Measurements from ENCODE around the gene CTF1. TPM values are rescaled to one million over a fixed set of nuclear protein-coding genes. Genes with fewer than 3 reads are reported as not detected.
A peak's percentile ranks its signal among the peaks of the same experiment; 100 is the strongest.

Gene CTF1
- total RNA-seq, 1 experiment from 2014 or later = 1.4 TPM

DNA sequence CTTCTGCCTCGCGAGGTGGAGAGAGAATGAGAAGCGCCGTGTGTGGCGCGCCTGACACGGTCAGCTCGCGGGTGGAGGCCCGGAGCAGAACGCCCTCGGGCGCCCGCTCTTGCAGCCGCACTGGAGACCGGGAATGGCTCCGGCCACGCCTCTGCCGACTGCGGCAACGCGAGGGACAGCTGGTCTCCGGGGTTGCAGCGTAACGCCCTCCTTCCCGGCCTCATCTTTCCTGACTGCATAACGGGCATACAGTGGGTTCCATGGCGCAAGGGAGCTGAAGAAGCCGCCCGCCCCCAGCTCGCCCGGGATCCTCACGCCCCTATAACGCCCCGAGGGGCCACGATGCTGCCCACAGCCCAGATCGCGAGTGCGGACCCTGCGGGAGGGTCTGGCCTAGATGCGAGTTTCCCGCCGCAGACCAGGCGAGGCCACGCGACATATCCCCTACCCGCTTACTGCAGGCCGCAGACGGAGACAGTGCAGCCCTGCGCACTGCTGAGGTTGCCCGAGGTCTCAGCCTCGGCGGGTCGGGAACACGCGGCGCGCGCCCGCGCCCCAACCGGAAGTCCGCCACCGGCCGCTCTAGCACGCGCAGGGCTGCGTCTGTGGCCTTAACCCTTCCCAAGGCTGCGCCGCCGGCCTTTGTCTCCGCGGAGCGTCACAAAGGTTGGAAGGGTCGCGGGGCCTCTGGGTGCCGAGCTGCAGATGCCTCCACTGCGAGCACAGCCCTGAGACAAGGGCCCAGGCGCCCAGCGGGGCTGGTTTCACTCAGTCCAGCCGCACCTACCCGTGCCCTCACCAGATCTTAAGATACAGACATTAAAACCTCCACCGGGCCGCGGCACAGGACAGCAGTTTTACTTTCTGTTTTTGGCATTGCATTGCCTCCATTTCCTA lies 21.3 kb upstream of the CTF1 start (continued):
- TF ChIP-seq USF1 (CRISPR knock-in tag; IDR thresholded peaks at IDR 0.05) = peak; percentile 62; the same call in 1 of the 2 replicates
- TF ChIP-seq E2F1 (CRISPR knock-in tag; IDR thresholded peaks at IDR 0.05) = peak; percentile 60; the same call in 1 of the 2 replicates
- TF ChIP-seq CREM (CRISPR knock-in tag; IDR thresholded peaks at IDR 0.05) = peak; percentile 28; the same call in 1 of the 2 replicates
- peak; percentile 18; the same call in 1 of the 2 replicates for TF ChIP-seq TCF7 (CRISPR knock-in tag; IDR thresholded peaks at IDR 0.05; ENCODE audit: low read depth)
- TF ChIP-seq RELA (CRISPR knock-in tag; IDR thresholded peaks at IDR 0.05; ENCODE audit: borderline replicate concordance) = peak; percentile 74; the same call in 1 of the 2 replicates
- TF ChIP-seq, protein P1, sequence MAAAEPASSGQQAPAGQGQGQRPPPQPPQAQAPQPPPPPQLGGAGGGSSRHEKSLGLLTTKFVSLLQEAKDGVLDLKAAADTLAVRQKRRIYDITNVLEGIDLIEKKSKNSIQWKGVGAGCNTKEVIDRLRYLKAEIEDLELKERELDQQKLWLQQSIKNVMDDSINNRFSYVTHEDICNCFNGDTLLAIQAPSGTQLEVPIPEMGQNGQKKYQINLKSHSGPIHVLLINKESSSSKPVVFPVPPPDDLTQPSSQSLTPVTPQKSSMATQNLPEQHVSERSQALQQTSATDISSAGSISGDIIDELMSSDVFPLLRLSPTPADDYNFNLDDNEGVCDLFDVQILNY (CRISPR knock-in tag; IDR thresholded peaks at IDR 0.05) = peak; percentile 68; the same call in 1 of the 2 replicates
- no peak for TF ChIP-seq NR3C1 (CRISPR knock-in tag; conservative IDR thresholded peaks at IDR 0.05; ENCODE audit: low read depth)
- TF ChIP-seq ZNF263 (CRISPR knock-in tag; IDR thresholded peaks at IDR 0.05; ENCODE audit: low read depth) = no peak
- no peak for TF ChIP-seq SOX15 (CRISPR knock-in tag; IDR thresholded peaks at IDR 0.05)
- no peak; the same call in 1 of the 2 replicates for TF ChIP-seq ZNF219 (CRISPR knock-in tag; IDR thresholded peaks at IDR 0.05; ENCODE audit: borderline replicate concordance)
- TF ChIP-seq E2F4 (CRISPR knock-in tag; IDR thresholded peaks at IDR 0.05; ENCODE audit: borderline replicate concordance, low read depth) = peak; percentile 72; the same call in 1 of the 2 replicates
- TF ChIP-seq, protein P2, sequence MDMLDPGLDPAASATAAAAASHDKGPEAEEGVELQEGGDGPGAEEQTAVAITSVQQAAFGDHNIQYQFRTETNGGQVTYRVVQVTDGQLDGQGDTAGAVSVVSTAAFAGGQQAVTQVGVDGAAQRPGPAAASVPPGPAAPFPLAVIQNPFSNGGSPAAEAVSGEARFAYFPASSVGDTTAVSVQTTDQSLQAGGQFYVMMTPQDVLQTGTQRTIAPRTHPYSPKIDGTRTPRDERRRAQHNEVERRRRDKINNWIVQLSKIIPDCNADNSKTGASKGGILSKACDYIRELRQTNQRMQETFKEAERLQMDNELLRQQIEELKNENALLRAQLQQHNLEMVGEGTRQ (CRISPR knock-in tag; IDR thresholded peaks at IDR 0.05) = peak; percentile 51; the same call in 1 of the 2 replicates
- TF ChIP-seq ZNF138 (CRISPR knock-in tag; conservative IDR thresholded peaks at IDR 0.05) = no peak
- peak; percentile 62; the same call in 1 of the 2 replicates for TF ChIP-seq NR2C2 (CRISPR knock-in tag; IDR thresholded peaks at IDR 0.05)
- peak; percentile 95 for TF ChIP-seq ETV6 (CRISPR knock-in tag; IDR thresholded peaks at IDR 0.05)
- TF ChIP-seq TEAD4 (CRISPR knock-in tag; IDR thresholded peaks at IDR 0.05) = 0 out of 2 replicates have a peak, but pooled peaks have one; percentile 8
- TF ChIP-seq HMGA2 (CRISPR knock-in tag; IDR thresholded peaks at IDR 0.05) = no peak
- TF ChIP-seq, protein P3, sequence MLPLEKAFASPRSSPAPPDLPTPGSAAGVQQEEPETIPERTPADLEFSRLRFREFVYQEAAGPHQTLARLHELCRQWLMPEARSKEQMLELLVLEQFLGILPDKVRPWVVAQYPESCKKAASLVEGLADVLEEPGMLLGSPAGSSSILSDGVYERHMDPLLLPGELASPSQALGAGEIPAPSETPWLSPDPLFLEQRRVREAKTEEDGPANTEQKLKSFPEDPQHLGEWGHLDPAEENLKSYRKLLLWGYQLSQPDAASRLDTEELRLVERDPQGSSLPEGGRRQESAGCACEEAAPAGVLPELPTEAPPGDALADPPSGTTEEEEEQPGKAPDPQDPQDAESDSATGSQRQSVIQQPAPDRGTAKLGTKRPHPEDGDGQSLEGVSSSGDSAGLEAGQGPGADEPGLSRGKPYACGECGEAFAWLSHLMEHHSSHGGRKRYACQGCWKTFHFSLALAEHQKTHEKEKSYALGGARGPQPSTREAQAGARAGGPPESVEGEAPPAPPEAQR (CRISPR knock-in tag; IDR thresholded peaks at IDR 0.05) = no peak
- TF ChIP-seq ZNF121 (CRISPR knock-in tag; IDR thresholded peaks at IDR 0.05) = no peak
- TF ChIP-seq ZNF416 (CRISPR knock-in tag; IDR thresholded peaks at IDR 0.05) = no peak
- peak; percentile 29; the same call in 1 of the 2 replicates for TF ChIP-seq IRF2 (CRISPR knock-in tag; IDR thresholded peaks at IDR 0.05; ENCODE audit: borderline replicate concordance, low read depth)
- TF ChIP-seq, protein P4, sequence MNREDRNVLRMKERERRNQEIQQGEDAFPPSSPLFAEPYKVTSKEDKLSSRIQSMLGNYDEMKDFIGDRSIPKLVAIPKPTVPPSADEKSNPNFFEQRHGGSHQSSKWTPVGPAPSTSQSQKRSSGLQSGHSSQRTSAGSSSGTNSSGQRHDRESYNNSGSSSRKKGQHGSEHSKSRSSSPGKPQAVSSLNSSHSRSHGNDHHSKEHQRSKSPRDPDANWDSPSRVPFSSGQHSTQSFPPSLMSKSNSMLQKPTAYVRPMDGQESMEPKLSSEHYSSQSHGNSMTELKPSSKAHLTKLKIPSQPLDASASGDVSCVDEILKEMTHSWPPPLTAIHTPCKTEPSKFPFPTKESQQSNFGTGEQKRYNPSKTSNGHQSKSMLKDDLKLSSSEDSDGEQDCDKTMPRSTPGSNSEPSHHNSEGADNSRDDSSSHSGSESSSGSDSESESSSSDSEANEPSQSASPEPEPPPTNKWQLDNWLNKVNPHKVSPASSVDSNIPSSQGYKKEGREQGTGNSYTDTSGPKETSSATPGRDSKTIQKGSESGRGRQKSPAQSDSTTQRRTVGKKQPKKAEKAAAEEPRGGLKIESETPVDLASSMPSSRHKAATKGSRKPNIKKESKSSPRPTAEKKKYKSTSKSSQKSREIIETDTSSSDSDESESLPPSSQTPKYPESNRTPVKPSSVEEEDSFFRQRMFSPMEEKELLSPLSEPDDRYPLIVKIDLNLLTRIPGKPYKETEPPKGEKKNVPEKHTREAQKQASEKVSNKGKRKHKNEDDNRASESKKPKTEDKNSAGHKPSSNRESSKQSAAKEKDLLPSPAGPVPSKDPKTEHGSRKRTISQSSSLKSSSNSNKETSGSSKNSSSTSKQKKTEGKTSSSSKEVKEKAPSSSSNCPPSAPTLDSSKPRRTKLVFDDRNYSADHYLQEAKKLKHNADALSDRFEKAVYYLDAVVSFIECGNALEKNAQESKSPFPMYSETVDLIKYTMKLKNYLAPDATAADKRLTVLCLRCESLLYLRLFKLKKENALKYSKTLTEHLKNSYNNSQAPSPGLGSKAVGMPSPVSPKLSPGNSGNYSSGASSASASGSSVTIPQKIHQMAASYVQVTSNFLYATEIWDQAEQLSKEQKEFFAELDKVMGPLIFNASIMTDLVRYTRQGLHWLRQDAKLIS (CRISPR knock-in tag; IDR thresholded peaks at IDR 0.05; ENCODE audit: borderline replicate concordance) = 0 out of 2 replicates have a peak, but pooled peaks have one; percentile 89
- TF ChIP-seq, protein P5, sequence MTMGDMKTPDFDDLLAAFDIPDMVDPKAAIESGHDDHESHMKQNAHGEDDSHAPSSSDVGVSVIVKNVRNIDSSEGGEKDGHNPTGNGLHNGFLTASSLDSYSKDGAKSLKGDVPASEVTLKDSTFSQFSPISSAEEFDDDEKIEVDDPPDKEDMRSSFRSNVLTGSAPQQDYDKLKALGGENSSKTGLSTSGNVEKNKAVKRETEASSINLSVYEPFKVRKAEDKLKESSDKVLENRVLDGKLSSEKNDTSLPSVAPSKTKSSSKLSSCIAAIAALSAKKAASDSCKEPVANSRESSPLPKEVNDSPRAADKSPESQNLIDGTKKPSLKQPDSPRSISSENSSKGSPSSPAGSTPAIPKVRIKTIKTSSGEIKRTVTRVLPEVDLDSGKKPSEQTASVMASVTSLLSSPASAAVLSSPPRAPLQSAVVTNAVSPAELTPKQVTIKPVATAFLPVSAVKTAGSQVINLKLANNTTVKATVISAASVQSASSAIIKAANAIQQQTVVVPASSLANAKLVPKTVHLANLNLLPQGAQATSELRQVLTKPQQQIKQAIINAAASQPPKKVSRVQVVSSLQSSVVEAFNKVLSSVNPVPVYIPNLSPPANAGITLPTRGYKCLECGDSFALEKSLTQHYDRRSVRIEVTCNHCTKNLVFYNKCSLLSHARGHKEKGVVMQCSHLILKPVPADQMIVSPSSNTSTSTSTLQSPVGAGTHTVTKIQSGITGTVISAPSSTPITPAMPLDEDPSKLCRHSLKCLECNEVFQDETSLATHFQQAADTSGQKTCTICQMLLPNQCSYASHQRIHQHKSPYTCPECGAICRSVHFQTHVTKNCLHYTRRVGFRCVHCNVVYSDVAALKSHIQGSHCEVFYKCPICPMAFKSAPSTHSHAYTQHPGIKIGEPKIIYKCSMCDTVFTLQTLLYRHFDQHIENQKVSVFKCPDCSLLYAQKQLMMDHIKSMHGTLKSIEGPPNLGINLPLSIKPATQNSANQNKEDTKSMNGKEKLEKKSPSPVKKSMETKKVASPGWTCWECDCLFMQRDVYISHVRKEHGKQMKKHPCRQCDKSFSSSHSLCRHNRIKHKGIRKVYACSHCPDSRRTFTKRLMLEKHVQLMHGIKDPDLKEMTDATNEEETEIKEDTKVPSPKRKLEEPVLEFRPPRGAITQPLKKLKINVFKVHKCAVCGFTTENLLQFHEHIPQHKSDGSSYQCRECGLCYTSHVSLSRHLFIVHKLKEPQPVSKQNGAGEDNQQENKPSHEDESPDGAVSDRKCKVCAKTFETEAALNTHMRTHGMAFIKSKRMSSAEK (CRISPR knock-in tag; IDR thresholded peaks at IDR 0.05; ENCODE audit: borderline replicate concordance) = no peak
